HG02852 (cell line): ENCODE measurements around the gene GANAB.

Experiments used
- ATAC-seq: cut with Tn5 transposase; IDR thresholded peaks from one replicate; pipeline ENCODE4 v1.9.1; 2021; ENCODE audit warnings: mild to moderate bottlenecking, moderate library complexity; ENCODE audit not compliant: unreplicated experiment

Gene GANAB

DNA sequence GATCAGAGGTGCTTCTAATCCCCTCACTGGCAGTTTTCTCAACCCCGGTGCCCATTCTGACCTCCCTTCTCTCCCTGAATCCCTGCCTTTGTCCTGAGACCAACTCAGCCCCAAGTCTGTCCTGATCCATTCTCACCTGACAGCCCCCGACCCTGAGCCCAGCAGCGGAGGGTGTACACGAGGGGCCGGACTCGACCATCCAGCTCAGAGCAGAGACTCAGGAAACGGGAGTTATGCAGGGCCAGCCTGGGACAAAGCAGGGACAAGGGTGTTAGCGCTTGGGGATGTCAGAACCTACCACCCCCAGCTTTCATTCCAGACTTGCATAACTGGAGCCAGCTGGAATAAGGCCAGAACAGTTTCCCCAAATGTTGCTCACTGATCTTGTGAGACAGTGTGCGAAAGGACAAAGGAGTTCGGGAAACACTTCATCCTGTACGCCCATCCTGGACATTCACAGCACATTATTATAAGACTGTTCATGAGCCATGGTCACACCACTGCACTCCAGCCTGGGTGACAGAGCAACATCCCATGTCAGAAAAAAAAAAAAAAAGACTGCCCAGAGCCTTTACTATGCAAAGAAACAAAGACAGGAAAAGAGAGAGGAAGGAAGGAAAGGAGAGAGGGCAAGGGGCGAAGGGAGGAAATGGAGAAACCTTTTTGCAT, 69.2 kb downstream of the GANAB start:
- no peak for ATAC-seq

DNA sequence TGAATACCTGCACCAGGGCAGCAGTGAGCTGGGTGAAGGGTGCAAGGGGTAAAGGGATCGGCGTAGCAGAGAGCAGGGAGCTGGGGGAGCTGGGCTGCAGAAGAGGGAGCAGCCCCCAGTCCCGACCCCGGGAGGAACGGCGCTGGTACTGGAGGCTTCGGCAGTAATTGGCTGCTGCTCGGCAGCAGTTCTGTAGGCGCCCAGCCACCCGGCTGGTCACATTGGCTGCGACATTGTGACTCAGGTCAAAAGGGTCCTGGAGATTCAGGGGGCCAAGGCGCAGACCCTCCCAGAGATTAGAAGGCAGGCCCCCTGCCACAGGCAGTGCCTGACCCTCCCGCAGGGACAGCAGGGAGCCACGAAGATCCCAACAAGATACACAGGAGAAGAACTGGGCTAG, 70.6 kb downstream of the GANAB start:
- no peak for ATAC-seq

DNA sequence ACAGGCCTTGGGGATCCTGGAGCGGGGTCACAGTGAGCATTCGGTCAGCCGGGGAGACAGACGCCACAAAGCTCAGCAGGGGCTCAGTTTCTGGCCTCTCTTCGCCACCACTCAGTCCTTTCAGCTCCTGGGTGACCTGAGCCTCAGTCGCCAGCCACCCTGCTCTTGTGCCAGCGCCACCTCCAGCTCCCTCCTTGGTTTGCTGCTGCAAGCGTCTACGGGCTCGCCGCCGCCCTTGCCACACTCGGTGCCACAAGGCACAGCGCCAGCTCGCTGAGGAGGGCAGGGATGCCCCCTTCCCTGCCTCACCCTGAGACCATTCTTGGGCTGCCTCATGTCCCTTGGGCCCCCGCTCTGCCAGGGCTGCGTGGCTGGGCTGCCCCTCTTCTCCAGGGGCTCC, 71.3 kb downstream of the GANAB start:
- ATAC-seq = no peak
